HG02870 (cell line): ENCODE data around the gene PIP5KL1.

Experiments
- ATAC-seq: cut with Tn5 transposase; IDR thresholded peaks from one replicate; pipeline ENCODE4 v1.9.1; 2021; ENCODE audit warnings: mild to moderate bottlenecking, moderate library complexity; ENCODE audit not compliant: unreplicated experiment

PIP5KL1 gene

DNA sequence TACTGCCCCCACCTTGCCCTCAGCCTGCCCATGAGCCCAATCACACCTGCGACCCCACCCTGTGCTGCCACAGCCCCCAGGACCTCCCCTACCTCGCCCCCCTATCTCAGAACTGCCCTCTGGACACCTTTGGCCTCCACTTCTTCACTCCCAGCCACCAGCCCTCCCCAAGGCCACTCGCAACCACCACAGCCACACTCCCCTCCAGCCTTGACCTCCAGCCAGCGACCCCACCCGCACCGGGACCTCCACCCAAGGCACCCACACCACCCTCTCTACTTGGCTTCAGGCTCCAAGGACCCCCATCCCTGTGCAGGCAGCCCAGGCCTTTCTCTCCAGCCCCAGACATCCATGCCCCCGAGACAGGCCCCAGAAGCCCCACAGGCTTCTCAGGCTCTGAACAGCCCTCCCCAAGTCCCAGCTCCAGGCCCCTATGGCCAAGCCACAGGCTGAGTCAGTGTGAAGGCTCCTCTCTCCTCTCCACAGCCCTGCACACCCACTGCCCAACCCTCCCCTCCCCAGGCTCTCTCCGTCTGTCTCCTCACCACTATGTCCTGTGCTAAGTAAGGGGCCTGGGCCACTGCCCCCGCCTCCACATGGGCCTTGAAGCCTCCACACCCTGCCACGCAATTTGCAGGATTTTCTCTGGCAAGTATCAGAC lies 55.1 kb downstream of the PIP5KL1 start:
- no peak for ATAC-seq

DNA sequence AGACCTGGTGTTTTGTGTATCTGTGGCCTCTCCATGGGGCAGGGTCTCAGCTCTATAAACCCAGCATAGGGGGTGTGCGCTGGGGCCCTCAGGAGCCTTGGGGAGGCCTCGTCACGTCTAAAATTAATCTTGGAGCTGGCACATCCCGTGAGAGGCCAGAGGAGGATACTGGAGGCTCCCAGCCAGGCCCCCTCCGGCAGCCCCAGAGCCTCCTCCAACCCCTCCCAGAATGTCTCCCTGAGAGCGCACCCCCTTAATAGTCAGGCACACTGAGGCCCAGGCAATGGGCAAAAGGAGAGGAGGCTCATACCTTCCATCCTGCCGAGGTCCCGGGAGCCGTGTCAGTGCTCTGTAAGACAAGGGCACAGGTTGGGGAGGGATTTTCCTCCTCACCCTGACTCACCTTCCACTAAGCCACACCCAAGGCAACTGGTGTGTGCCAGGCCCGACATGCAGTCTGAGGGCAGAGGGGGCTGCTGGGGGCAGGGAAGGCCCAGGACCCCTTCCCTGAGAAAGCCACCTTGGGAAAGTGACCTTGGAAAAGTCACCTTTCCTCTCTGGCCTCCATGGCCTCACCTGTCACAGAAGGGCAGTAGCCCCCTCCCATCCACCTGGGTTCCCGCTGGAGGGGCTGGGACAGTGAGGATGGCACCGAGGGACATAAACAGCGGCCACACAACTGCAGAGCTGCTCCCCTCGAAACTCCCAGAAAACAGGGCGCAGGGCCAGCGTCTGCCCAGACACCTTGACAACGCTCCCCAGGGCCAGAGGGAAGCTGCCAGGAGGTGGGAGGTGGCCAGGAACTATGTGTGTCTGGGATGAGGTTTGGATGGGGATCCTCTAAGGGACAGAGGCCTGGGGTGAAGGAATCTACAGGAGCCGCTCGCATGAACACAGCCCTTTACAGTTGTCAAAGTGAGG lies 56.0 kb downstream of the PIP5KL1 start:
- ATAC-seq = no peak

DNA sequence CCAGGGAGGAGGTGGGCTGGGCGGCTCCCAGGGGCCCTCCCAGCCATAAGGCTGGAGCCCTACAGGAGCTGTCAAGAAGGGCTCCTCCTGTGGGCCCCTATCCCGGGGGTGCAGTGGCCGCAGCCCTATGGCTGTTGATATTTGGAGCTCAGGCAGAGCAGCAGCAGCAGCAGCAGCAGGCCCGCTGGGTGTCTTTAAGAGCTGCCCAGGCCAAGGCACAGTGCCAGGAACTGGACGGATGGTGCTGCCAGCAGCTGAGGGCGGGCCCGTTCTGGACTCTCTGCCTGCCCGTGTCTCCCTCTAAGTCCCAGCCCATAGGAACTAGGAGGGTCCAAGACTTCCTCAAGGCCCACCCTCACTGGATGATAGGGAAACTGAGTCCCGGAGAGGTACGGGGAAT lies 56.7 kb downstream of the PIP5KL1 start:
- no peak for ATAC-seq

DNA sequence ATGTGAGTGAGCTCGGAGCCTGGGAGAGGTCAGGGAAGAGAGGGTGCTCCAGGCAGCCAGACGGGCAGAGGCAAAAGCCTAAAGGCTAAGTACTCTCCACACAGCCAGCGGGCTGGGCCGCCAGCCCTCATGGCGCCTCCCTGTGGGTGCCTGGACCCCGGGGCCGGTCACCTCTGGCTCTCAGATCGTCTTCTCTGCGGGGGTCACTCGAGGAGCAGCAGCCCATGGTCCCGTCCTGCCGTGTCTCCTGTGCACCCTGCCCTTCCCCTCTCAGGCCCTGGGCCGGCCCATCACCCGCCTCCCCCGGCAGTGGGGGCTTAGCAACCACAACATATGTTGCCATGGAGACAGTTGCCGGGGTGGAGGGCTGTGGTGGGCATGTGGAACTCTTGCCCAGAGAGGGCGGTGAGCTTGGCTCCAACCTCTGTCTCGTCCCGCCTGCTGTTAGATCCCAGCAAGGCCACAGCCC lies 57.3 kb downstream of the PIP5KL1 start:
- no peak for ATAC-seq

DNA sequence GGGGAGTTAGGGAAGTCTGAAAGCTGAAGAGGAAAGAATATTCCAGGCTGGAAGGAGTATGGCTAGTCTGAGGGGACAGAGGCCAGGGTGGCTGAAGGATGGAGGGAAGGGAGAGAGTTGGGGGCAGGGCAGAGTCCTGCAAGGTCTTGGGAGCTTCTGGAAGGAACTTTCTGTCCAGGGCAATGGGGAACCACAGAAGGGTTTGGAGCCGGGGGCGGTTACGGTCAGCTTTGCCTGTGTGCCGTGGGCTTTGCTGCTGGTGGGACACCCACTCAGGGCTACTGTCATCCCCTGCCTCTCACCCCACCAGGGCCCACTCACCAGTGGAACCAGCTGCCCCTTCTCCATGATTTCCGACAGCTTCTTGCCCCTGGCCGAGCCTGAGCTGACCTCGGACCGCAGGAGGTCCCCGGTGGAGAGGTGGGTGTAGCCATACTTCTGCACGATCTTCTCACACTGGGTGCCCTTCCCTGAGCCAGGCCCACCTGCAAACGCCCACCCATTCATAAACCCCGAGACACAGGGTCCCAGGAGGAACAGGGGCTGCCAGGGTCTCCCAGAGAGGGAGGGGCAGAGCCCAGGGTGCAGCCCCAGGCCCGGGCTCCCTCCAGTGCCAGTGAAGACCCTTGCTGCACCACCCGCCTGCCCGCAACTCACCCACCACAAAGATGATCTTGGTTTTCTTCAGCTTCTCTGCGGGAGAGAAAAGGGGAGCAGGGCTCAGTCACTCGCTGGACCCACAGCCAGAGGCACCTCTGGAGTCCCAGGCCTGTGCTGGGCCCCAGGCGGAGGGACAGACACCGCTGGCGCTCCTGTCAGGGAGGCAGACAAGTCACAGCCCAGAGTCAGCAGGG lies 58.0 kb downstream of the PIP5KL1 start:
- no peak for ATAC-seq

DNA sequence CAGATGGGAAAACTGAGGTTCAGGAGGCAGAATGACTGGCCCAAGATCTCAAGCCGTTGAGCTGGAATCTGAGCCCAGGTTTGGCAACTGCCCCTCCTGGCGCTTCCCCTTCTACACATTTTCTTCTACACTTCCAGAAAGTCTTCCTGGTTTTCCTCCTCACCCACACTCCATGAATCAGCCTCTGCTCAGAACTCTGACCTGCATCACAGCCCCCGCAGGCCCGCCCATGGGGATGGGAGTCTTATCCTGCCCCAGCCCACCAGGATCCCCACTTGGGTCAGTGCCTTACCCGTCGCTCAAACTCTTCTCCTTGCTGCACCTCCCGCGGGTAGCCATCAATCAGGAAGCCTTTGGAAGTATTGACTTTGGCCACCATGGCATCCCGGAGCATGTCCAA lies 59.0 kb downstream of the PIP5KL1 start:
- no peak for ATAC-seq

DNA sequence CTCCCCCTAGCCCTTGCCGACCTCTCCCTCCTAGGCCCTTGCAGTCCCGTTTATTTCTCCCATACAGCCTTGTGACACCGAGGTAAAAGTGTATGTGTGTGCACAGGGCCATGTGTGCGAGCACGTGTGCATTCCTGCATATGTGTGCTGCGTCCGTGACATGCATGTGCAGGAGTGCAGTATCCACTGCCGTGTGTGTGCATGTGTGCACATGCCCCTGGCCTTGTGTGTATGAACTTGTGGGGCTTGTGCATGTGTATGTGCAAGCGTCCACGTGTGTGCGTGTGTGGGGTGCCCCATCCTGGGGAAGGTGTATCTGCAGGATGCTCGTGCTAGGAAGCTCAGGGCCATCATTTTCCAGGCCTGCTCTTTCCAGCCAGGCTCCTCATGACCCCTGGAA lies 59.7 kb downstream of the PIP5KL1 start:
- ATAC-seq = no peak
